Motor neuron (in vitro differentiated cells): ENCODE data around the gene TTLL11. TPM values are rescaled to one million over a fixed set of nuclear protein-coding genes. Genes with fewer than 3 reads are reported as not detected.

ENCODE experiments used
- ATAC-seq, 8 experiments: fragments of 200-7000 bp; cut with Tn5 transposase; replicated peaks in 6 of 8; 2 replicates each; pipeline ENCODE4 v1.8.0; 2021; ENCODE audit warnings: mild to moderate bottlenecking in 8 of 8, moderate library complexity in 8 of 8
- H3K27ac ChIP-seq, 2 donors: fragments of 250-450 bp; sonication (Bioruptor Pico); 2 replicates each; pipeline ENCODE4 v1.9.0; 2021; ENCODE audit warnings: antibody characterized with exemption in 2 of 2, mild to moderate bottlenecking in 2 of 2, moderate library complexity in 1 of 2
- H3K4me1 ChIP-seq, 2 donors: fragments of 250-450 bp; sonication (Bioruptor Pico); replicated peaks in 1 of 2; 2 replicates each; pipeline ENCODE4 v1.6.1; 2021; ENCODE audit warnings: antibody characterized with exemption in 2 of 2, mild to moderate bottlenecking in 2 of 2, moderate library complexity in 1 of 2
- H3K4me3 ChIP-seq, 5 donors: fragments of 250-450 bp; sonication (Bioruptor Pico); 2 replicates each; pipeline ENCODE4 v1.9.0; 2021; ENCODE audit warnings: antibody characterized with exemption in 5 of 5, mild to moderate bottlenecking in 5 of 5, moderate library complexity in 4 of 5
- WGBS, 10 experiments: fragments of 450-650 bp; shearing (Covaris generic); methylation state at CpG; one replicate each; pipeline ENCODE4 v1.0.0; 2022; 5-methylcytosine and 5-hydroxymethylcytosine counted together
- in situ Hi-C, 9 experiments: fragments of 400-800 bp; cut with MboI; loops; one replicate each; pipeline ENCODE4 v1.15.0; 2021; ENCODE audit warnings: low sequenced_read_pairs in 9 of 9, low pct_unique_long_range_greater_than_20kb in 2 of 9; ENCODE audit not compliant: unreplicated experiment in 9 of 9
- total RNA-seq, 8 experiments: library from RNA; unstranded; fragments of 300-600 nt; gene quantifications; 2 replicates each; pipeline versions ENCODE4 v1.2.3 to v1.2.4, GENCODE V29; 2022

TTLL11 gene
- total RNA-seq, 8 experiments from 2014 or later: 5.7 to 16.9 (median 11.2) TPM

DNA sequence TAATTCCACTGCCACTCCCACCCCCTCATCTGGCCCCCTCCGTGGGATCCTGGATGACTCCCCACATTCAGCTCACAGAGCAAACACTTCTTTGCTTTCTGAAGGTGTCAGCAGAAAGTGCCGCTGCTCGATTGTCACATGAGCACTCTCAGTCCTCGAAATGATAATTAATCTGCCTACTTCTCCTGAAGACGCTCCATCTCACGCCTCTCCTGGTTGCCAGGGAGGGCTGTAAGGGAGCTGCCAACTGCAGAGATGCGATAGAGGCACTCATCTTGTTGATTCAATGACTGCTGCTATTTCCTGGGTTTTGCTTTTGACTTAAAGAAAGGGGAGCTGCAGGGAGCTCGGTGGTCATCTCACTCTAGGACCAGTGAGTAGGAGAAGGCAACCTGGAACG is 235.2 kb downstream of the TTLL11 start:
- ATAC-seq: peak in 5 of 8 experiments; percentile 72 to 91 (median 82)
- Histone ChIP-seq H3K4me3 (no peak overlapping the region), H3K4me1 (peaks cover 23 to 30% of the 10 kb centered on the region in 2 donors), H3K27ac (no peak overlapping the region)
- WGBS, 10 experiments: 49 to 100% (median 85%) methylated on average over 1 to 4 of the region's 9 CpGs; no CpG with 5 or more reads in 6 of the 10 experiments
- in situ Hi-C loops: loop anchor here in 1 of 9 experiments (25.0 kb wide), 1 partner anchor 321 kb away; no protein-coding TSS in a partner anchor

GRCh38 chr9:121855476-121855875 is 237.6 kb downstream of the TTLL11 start:
- Histone ChIP-seq H3K4me1 (peaks cover 14 to 19% of the 10 kb centered on the region in 2 donors), H3K4me3 (no peak overlapping the region), H3K27ac (no peak overlapping the region)
- in situ Hi-C loops: loop anchor here in 1 of 9 experiments (25.0 kb wide), 1 partner anchor 318 kb away; no protein-coding TSS in a partner anchor
- ATAC-seq: no peak
- 30 to 92% (median 80%) methylated on average over 1 to 4 of the region's 5 CpGs; no CpG with 5 or more reads in 1 of the 10 experiments for WGBS, 10 experiments

- no peak overlapping the region for H3K4me3 ChIP-seq
- H3K4me1 ChIP-seq: peaks cover 14 to 19% of the 10 kb centered on the region in 2 donors
- 80 to 100% (median 100%) methylated on average over 1 to 2 of the region's 11 CpGs; no CpG with 5 or more reads in 3 of the 10 experiments for WGBS, 10 experiments
- no peak for ATAC-seq
- in situ Hi-C loops: loop anchor here in 1 of 9 experiments (25.0 kb wide), 1 partner anchor 317 kb away; no protein-coding TSS in a partner anchor
- no peak overlapping the region for H3K27ac ChIP-seq
Observed at GRCh38 chr9:121853617-121854395, 239.3 kb downstream of the TTLL11 start.

DNA sequence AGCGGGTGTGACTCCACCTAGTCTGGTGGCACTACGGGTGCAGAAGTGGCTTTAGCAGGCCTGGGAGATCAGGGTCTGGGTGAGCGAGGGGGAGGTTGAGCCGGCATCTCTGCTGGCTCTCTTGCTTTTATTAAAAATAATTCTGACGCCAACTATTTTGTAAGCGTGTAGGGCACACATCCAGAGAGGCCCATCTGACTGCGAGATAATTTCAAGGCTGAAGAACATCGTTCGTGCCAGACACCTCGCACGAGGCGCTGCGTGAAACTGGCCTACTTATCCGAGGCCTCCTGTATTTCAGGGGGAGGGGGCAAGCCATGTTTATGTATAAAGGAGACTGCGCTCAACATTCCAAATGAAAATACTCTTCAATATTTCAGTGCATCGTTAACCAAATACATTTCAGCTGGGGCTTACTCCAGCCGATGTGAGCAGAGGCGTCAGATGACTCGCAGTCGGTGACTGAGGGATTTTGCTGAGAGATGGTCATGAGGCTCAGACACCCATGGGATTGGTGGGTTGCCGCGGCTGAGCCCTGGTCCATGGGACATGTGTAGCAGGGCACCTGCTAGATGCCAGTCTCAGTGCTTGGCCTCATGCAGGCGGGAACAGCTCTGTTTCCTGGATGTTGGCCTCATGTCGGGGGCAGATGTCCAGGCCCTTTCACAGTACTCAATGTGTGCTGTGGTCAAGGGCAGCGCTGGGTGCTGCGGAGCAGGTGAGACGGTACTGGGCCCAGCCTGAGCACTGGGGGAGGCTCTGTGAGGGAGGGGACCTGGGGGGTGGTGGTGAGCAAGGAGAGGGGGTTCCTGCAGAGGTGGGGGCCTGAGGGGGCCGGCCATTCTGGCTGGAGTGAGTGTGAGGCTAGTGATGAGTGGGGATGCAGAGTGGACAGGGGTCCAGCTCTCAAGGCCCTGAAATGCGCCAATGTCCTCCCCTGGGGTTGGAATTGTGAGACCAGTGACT is 240.2 kb downstream of the TTLL11 start:
- no peak overlapping the region for H3K27ac ChIP-seq
- in situ Hi-C loops: loop anchor here in 1 of 9 experiments (25.0 kb wide), 1 partner anchor 316 kb away; no protein-coding TSS in a partner anchor
- 92 to 100% (median 94%) methylated on average over 3 to 18 of the region's 29 CpGs; no CpG with 5 or more reads in 5 of the 10 experiments for WGBS, 10 experiments

GRCh38 chr9:121852241-121852640 is 240.9 kb downstream of the TTLL11 start:
- Histone ChIP-seq H3K4me3 (no peak overlapping the region), H3K4me1 (peaks cover under 1 to 5% of the 10 kb centered on the region in 2 donors), H3K27ac (no peak overlapping the region)
- in situ Hi-C loops: loop anchor here in 1 of 9 experiments (25.0 kb wide), 1 partner anchor 315 kb away; no protein-coding TSS in a partner anchor
- 95% methylated on average over 4 of the region's 7 CpGs; no CpG with 5 or more reads in 9 of the 10 experiments for WGBS, 10 experiments
- no peak for ATAC-seq

More for the DNA sequence above, 240.2 kb downstream of the TTLL11 start:
- Histone ChIP-seq H3K4me1 (peaks cover 7 to 12% of the 10 kb centered on the region in 2 donors), H3K4me3 (no peak overlapping the region)
- peak in 5 of 8 experiments; percentile 17 to 50 (median 36) for ATAC-seq

- no peak overlapping the region for H3K27ac ChIP-seq
- peaks cover 0 to 3% of the 10 kb centered on the region in 2 donors for H3K4me1 ChIP-seq
- no peak for ATAC-seq
- 80 to 83% (median 83%) methylated on average over 1 to 9 of the region's 9 CpGs; no CpG with 5 or more reads in 5 of the 10 experiments for WGBS, 10 experiments
- no peak overlapping the region for H3K4me3 ChIP-seq
- in situ Hi-C loops: loop anchor here in 1 of 9 experiments (25.0 kb wide), 1 partner anchor 314 kb away; no protein-coding TSS in a partner anchor
Observed at GRCh38 chr9:121851641-121852091, 241.4 kb downstream of the TTLL11 start.

DNA sequence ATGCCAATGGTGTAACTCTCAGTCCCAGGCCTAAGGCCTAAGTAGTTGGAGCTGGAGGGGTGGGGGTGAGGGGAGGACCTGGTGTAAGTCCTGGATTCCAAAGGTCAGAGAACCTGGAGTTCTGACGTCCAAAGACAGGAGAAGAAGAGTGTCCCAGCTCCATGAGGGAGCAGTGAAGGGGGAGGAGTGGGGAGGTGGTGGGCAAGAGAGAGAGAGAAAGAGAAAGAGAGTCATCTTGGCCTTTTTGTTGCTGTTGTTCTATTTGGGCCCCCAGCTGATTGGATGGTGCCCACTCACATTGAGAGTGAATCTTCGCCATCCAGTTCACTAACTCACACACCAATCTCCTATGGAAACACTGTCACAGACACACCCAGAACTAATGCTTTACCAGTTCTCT is 242.7 kb downstream of the TTLL11 start:
- 78 to 100% (median 92%) methylated on average over 1 of the region's 2 CpGs; no CpG with 5 or more reads in 4 of the 10 experiments for WGBS, 10 experiments

GRCh38 chr9:121849554-121849953 is 243.6 kb downstream of the TTLL11 start:
- WGBS, 10 experiments: 17 to 86% (median 62%) methylated on average over 2 to 4 of the region's 4 CpGs; no CpG with 5 or more reads in 1 of the 10 experiments
- Histone ChIP-seq H3K27ac (no peak overlapping the region), H3K4me3 (no peak overlapping the region), H3K4me1 (peaks cover 0 to 3% of the 10 kb centered on the region in 2 donors)
- no peak for ATAC-seq
- in situ Hi-C loops: no loop called here

More for the DNA sequence above, 242.7 kb downstream of the TTLL11 start:
- no peak for ATAC-seq
- Histone ChIP-seq H3K4me1 (peaks cover 0 to 3% of the 10 kb centered on the region in 2 donors), H3K27ac (no peak overlapping the region), H3K4me3 (no peak overlapping the region)
- in situ Hi-C loops: loop anchor here in 1 of 9 experiments (25.0 kb wide), 1 partner anchor 313 kb away; no protein-coding TSS in a partner anchor

DNA sequence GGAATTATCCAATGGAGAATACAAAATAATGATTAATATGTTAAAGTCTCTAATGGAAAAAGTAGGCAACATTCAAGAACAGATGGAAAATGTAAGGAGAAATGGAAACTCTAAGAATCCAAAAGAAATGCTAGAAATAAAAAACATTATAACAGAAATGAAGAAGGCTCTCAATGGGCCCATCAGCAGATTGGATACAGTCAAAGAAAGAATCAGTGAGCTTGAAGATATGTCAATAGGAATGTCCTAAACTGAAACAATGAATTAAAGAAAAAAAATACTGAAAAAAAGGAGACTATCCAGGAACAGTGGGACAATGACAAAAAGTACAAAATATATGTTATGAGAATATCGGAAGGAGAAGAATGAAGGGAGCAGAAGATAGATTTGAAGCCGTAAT is 248.5 kb downstream of the TTLL11 start:
- in situ Hi-C loops: no loop called here
- H3K4me1 ChIP-seq: peaks cover 3 to 25% of the 10 kb centered on the region in 2 donors
- no peak for ATAC-seq
- no peak overlapping the region for H3K27ac ChIP-seq
- WGBS, 10 experiments: 40 to 83% (median 59%) methylated on average over 1 to 2 of the region's 2 CpGs
- no peak overlapping the region for H3K4me3 ChIP-seq

DNA sequence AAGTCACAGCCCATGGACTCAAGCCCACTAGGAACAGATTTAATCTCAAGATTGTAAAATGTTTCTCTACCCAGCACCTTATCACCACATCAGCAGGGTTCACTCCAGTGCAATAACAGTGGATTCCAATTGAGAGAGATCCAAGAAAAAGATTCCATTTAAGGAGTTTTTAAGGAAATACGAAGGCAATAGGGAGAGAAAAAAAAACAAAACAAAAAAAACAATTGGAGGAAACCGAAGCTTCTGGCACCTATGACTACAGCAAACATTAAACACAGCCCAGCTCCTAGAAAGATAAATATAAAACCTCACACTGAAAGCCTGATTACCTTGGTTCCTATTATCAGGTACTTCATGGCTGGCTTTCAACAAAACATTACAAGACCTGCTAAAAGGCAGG is 249.0 kb downstream of the TTLL11 start:
- peak in 1 of 8 experiments; percentile 65 for ATAC-seq
- in situ Hi-C loops: no loop called here
- Histone ChIP-seq H3K4me1 (peaks cover 7 to 30% of the 10 kb centered on the region in 2 donors), H3K27ac (no peak overlapping the region), H3K4me3 (no peak overlapping the region)
- WGBS, 10 experiments: 50 to 96% (median 68%) methylated on average over 1 to 2 of the region's 2 CpGs; no CpG with 5 or more reads in 2 of the 10 experiments

GRCh38 chr9:121842612-121842978 is 250.5 kb downstream of the TTLL11 start:
- Histone ChIP-seq H3K27ac (no peak overlapping the region), H3K4me3 (no peak overlapping the region), H3K4me1 (peaks cover 22 to 45% of the 10 kb centered on the region in 2 donors)
- 35 to 87% (median 62%) methylated on average over 1 to 2 of the region's 2 CpGs; no CpG with 5 or more reads in 4 of the 10 experiments for WGBS, 10 experiments
- in situ Hi-C loops: no loop called here
- ATAC-seq: peak in 1 of 8 experiments; percentile 23
